GM12864 (cell line): ENCODE results near the gene ACO1.

Source experiments
- DNase-seq: peaks from one replicate; pipeline ENCODE4 v3.0.0-alpha.2; 2011; ENCODE audit warnings: low read depth
- H3K4me3 ChIP-seq: 2 replicates; pipeline ENCODE4 v1.5.1; 2011; ENCODE audit warnings: mild to moderate bottlenecking, low read depth, low read length, control low read depth
- CTCF ChIP-seq: IDR thresholded peaks from 2 replicates; pipeline ENCODE4 v1.5.1; 2011; ENCODE audit warnings: low read depth, mild to moderate bottlenecking, moderate library complexity, low read length, control low read depth, inconsistent platforms; ENCODE audit errors: missing control alignments

Gene ACO1

GRCh38 chr9:32468740-32469139 lies 84.3 kb downstream of the ACO1 start:
- no peak for TF ChIP-seq CTCF
- DNase-seq, result no peak
- no peak overlapping the region for H3K4me3 ChIP-seq

GRCh38 chr9:32472344-32472743 lies 87.9 kb downstream of the ACO1 start:
- no peak overlapping the region for H3K4me3 ChIP-seq
- no peak for DNase-seq
- TF ChIP-seq CTCF, result no peak

- no peak overlapping the region for H3K4me3 ChIP-seq
- no peak for DNase-seq
- TF ChIP-seq CTCF, result no peak
Observed at GRCh38 chr9:32483343-32483742, 98.9 kb downstream of the ACO1 start.

- no peak overlapping the region for H3K4me3 ChIP-seq
- no peak for DNase-seq
- no peak for TF ChIP-seq CTCF
Observed at GRCh38 chr9:32486839-32487562, 102.6 kb downstream of the ACO1 start.

GRCh38 chr9:32487981-32488380 lies 103.5 kb downstream of the ACO1 start:
- H3K4me3 ChIP-seq, result no peak overlapping the region
- no peak for DNase-seq
- no peak for TF ChIP-seq CTCF

GRCh38 chr9:32490601-32491000 lies 106.2 kb downstream of the ACO1 start:
- H3K4me3 ChIP-seq, result no peak overlapping the region
- TF ChIP-seq CTCF, result no peak
- no peak for DNase-seq

- no peak overlapping the region for H3K4me3 ChIP-seq
- no peak for TF ChIP-seq CTCF
- no peak for DNase-seq
Observed at GRCh38 chr9:32497921-32498320, 113.5 kb downstream of the ACO1 start.
